Aorta (tissue), 5 donors: Measurements from ENCODE around the gene SNW1. TPM values are rescaled to one million over a fixed set of nuclear protein-coding genes. Genes with fewer than 3 reads are reported as not detected.
"Not testable (repeated sequence)": the region's sequence is repeated elsewhere in the genome, so short reads cannot be mapped to it uniquely, and the experiment has no call there.

Experiments
- ATAC-seq: fragments of 200-7000 bp; cut with Tn5 transposase; one replicate; pipeline ENCODE4 v1.9.1; 2022; ENCODE audit warnings: moderate library complexity; ENCODE audit not compliant: low FRiP score
- DNase-seq, 2 donors: peaks; one replicate each; pipeline ENCODE4 v3.0.0-alpha.2; 2020
- H3K27ac ChIP-seq, 2 donors: one replicate each; pipeline ENCODE4 v1.5.1; 2013; ENCODE audit warnings: low read length in 2 of 2, mild to moderate bottlenecking in 2 of 2, moderate library complexity in 2 of 2, control low read depth in 1 of 2, inconsistent platforms in 1 of 2, low read depth in 1 of 2
- H3K27me3 ChIP-seq, 2 donors: one replicate each; pipeline ENCODE4 v1.6.1; 2013; ENCODE audit warnings: control low read depth in 1 of 2, low read length in 1 of 2, mild to moderate bottlenecking in 1 of 2, moderate library complexity in 1 of 2; ENCODE audit not compliant: insufficient read depth in 2 of 2, control insufficient read depth in 1 of 2
- H3K36me3 ChIP-seq, 2 donors: one replicate each; pipeline ENCODE4 v1.6.1; 2013; ENCODE audit warnings: control low read depth in 1 of 2, low read length in 1 of 2, mild to moderate bottlenecking in 1 of 2; ENCODE audit not compliant: insufficient read depth in 2 of 2, control insufficient read depth in 1 of 2
- H3K4me1 ChIP-seq, 2 donors: one replicate each; pipeline ENCODE4 v1.6.1; 2013; ENCODE audit warnings: low read length in 2 of 2, control low read depth in 1 of 2, mild to moderate bottlenecking in 1 of 2, moderate library complexity in 1 of 2; ENCODE audit not compliant: insufficient read depth in 2 of 2, control insufficient read depth in 1 of 2
- H3K4me3 ChIP-seq, 2 donors: one replicate each; pipeline ENCODE4 v1.5.1; 2013; ENCODE audit warnings: low read length in 2 of 2, control low read depth in 1 of 2, mild to moderate bottlenecking in 1 of 2
- H3K9me3 ChIP-seq: one replicate; pipeline ENCODE4 v1.6.1; 2013; ENCODE audit warnings: mild to moderate bottlenecking, low read length; ENCODE audit not compliant: control insufficient read depth
- WGBS, 2 donors: extraction: QIAGEN DNeasy Blood & Tissue Kit; methylation state at CpG; one replicate each; pipeline ENCODE4 v1.1.7; 2013; 5-methylcytosine and 5-hydroxymethylcytosine counted together
- intact Hi-C, 2 donors: fragments of 100-400 bp; cut with DNase I; formaldehyde crosslinking; loops; one replicate each; pipeline versions ENCODE4 v1.14.2 to v1.15.0; 2022
- long read RNA-seq, 2 donors: library from polyadenylated mRNA; unstranded; transcript quantifications; one replicate each; pipeline ENCODE4 v2.0.0, GENCODE V29; 2020 to 2021
- polyA plus RNA-seq, 2 donors: library from polyadenylated mRNA; stranded (reverse); fragments of 200-250 nt; gene quantifications; one replicate each; pipeline ENCODE4 v1.2.3, GENCODE V29; 2013
- total RNA-seq, 2 donors: library from RNA; stranded (reverse); fragmentation: NEBNext Ultra II Directional; extraction: Animal tissue kit (Norgen Biotek cat#: 25700); gene quantifications; one replicate each; pipeline ENCODE4 v1.2.1, GENCODE V29; 2021
- donor health status: healthy with polysubstance abuse.
- donor health status: Bipolar disorder and iron deficiency.
- donor health status: DM: no; HTN: no; CAD: no.
- donor health status: DM: no; HTN: no; CAD: no.
- donor health status: DM: yes; HTN: yes; CAD: no.

SNW1 gene
- 10 to 100 TPM; 51.4 to 60.5 TPM for total RNA-seq
- polyA plus RNA-seq, result 10 to 100 TPM; 57.6 to 60.5 TPM
- long read RNA-seq, donor 1, transcript SNW1-201 (14 exons, 2,163 nt), result major isoform, 63 of 90 reads
- long read RNA-seq, donor 1, partial matches to known transcripts, result 17 of 90 reads
- long read RNA-seq, donor 1, other reads (novel, unspliced or antisense), result 8 of 90 reads
- long read RNA-seq, donor 2, transcript SNW1-201 (14 exons, 2,163 nt), result major isoform, 10 of 23 reads
- long read RNA-seq, donor 2, partial matches to known transcripts, result 6 of 23 reads
- long read RNA-seq, donor 2, other reads (novel, unspliced or antisense), result 7 of 23 reads

- Histone ChIP-seq H3K4me3 (peak within 1 kb of the TSS; percentile 79 to 86), H3K36me3 (no peaks in the 10 kb centered on the region), H3K4me1 (peaks cover 4 to 5% of the 10 kb centered on the region in 2 donors), H3K9me3 (no peaks in the 10 kb centered on the region), H3K27me3 (no peaks in the 10 kb centered on the region), H3K27ac (peak within 1 kb of the TSS; percentile 45 to 89)
- intact Hi-C loops, result loop anchor here (1.0 to 5.0 kb wide), 2 partner anchors 40 to 53 kb away; partner anchors contain the start of genes ADCK1 (in 1 of the 2), ALKBH1 (in 1 of the 2) and SLIRP (in 1 of the 2)
- 0% methylated on average over 60 of the region's 60 CpGs for WGBS, 2 donors
- ATAC-seq (peak; percentile 98), DNase-seq (peak; percentile 95 to 96)
Observed at GRCh38 chr14:77760381-77761204, at the start of gene SNW1. Gene SNW1, minus strand, starts transcription at chr14:77761156. Its CDS starts 29 bp downstream, at chr14:77761127.

GRCh38 chr14:77809011-77809410 is 48.1 kb upstream of the SNW1 start:
- H3K4me1 ChIP-seq, result no peaks in the 10 kb centered on the region
- DNase-seq (no peak), ATAC-seq (no peak)
- no peaks in the 10 kb centered on the region for H3K9me3 ChIP-seq
- intact Hi-C loops, result no loop called here
- H3K4me3 ChIP-seq, result no peak overlapping the region
- H3K36me3 ChIP-seq, result no peaks in the 10 kb centered on the region
- no peaks in the 10 kb centered on the region for H3K27me3 ChIP-seq
- no peak overlapping the region for H3K27ac ChIP-seq
- 92 to 95% methylated on average over 1 of the region's 1 CpG for WGBS, 2 donors

- no peaks in the 10 kb centered on the region for H3K36me3 ChIP-seq
- intact Hi-C loops, result no loop called here
- H3K27ac ChIP-seq, result no peak overlapping the region
- DNase-seq, result no peak
- H3K9me3 ChIP-seq, result no peaks in the 10 kb centered on the region
- H3K4me1 ChIP-seq, result no peaks in the 10 kb centered on the region
- ATAC-seq, result no peak
- H3K27me3 ChIP-seq, result no peaks in the 10 kb centered on the region
- H3K4me3 ChIP-seq, result no peak overlapping the region
- WGBS, 2 donors, result 97 to 98% methylated on average over 3 of the region's 3 CpGs
Observed at GRCh38 chr14:77808250-77808649, 47.3 kb upstream of the SNW1 start.

GRCh38 chr14:77805706-77806105 is 44.8 kb upstream of the SNW1 start:
- no peaks in the 10 kb centered on the region for H3K4me1 ChIP-seq
- ATAC-seq (no peak), DNase-seq (no peak)
- intact Hi-C loops, result no loop called here
- H3K36me3 ChIP-seq, result no peaks in the 10 kb centered on the region
- H3K27ac ChIP-seq, result no peak overlapping the region
- no peaks in the 10 kb centered on the region for H3K27me3 ChIP-seq
- 79 to 80% methylated on average over 6 of the region's 6 CpGs for WGBS, 2 donors
- H3K4me3 ChIP-seq, result no peak overlapping the region
- no peaks in the 10 kb centered on the region for H3K9me3 ChIP-seq

GRCh38 chr14:77804592-77804991 is 43.6 kb upstream of the SNW1 start:
- no peaks in the 10 kb centered on the region for H3K27me3 ChIP-seq
- DNase-seq (peak in 1 of 2 donors; percentile 45), ATAC-seq (no peak)
- intact Hi-C loops, result no loop called here
- H3K4me3 ChIP-seq, result no peak overlapping the region
- WGBS, 2 donors, result 48 to 64% methylated on average over 6 of the region's 6 CpGs
- no peaks in the 10 kb centered on the region for H3K36me3 ChIP-seq
- H3K4me1 ChIP-seq, result no peaks in the 10 kb centered on the region
- no peak overlapping the region for H3K27ac ChIP-seq
- H3K9me3 ChIP-seq, result no peaks in the 10 kb centered on the region

- Histone ChIP-seq H3K27ac (no peak overlapping the region), H3K4me3 (no peak overlapping the region), H3K9me3 (no peaks in the 10 kb centered on the region), H3K27me3 (no peaks in the 10 kb centered on the region), H3K4me1 (no peaks in the 10 kb centered on the region), H3K36me3 (no peaks in the 10 kb centered on the region)
- DNase-seq, result peak in 1 of 2 donors; percentile 9
- intact Hi-C loops, result loop anchor here in 1 of 2 donors (1.0 kb wide), 1 partner anchor 41 kb away; no protein-coding TSS in a partner anchor
- WGBS, 2 donors, result 58 to 82% methylated on average over 1 of the region's 1 CpG
- ATAC-seq, result no peak
Observed at GRCh38 chr14:77800814-77801213, 39.9 kb upstream of the SNW1 start.

- H3K9me3 ChIP-seq, result no peaks in the 10 kb centered on the region
- intact Hi-C loops, result loop anchor here in 1 of 2 donors (1.0 kb wide), 1 partner anchor 40 kb away; no protein-coding TSS in a partner anchor
- DNase-seq (peak; percentile 95 to 97), ATAC-seq (peak; percentile 95)
- no peaks in the 10 kb centered on the region for H3K4me1 ChIP-seq
- H3K4me3 ChIP-seq, result peak within 1 kb of the TSS; percentile 65 to 80
- peak within 1 kb of the TSS in 1 of 2 donors; percentile 69 for H3K27ac ChIP-seq
- WGBS, 2 donors, result 0 to 1% methylated on average over 62 to 66 of the region's 66 CpGs
- H3K36me3 ChIP-seq, result no peaks in the 10 kb centered on the region
- no peaks in the 10 kb centered on the region for H3K27me3 ChIP-seq
Observed at GRCh38 chr14:77799863-77800730, 39.1 kb upstream of the SNW1 start, which contains the start of gene ADCK1. Gene ADCK1, plus strand, starts transcription at chr14:77800109. Its CDS starts 18,870 bp downstream, at chr14:77818979.

GRCh38 chr14:77799456-77799855 is 38.5 kb upstream of the SNW1 start:
- H3K36me3 ChIP-seq, intact Hi-C loops, ATAC-seq, H3K27me3 ChIP-seq, H3K27ac ChIP-seq, H3K9me3 ChIP-seq, H3K4me1 ChIP-seq: not testable (repeated sequence)
- H3K4me3 ChIP-seq, result peak overlapping the region in 1 of 2 donors; percentile 80
- DNase-seq, result peak in 1 of 2 donors; percentile 25
- WGBS, 2 donors, result 73% methylated on average over 13 of the region's 13 CpGs
